HG02763 (cell line): ENCODE measurements around the gene SMG1.
"Not testable (repeated sequence)": the region's sequence is repeated elsewhere in the genome, so short reads cannot be mapped to it uniquely, and the experiment has no call there.

Experiments used
- ATAC-seq: cut with Tn5 transposase; IDR thresholded peaks from one replicate; pipeline ENCODE4 v1.9.1; 2021; ENCODE audit warnings: mild to moderate bottlenecking, moderate library complexity; ENCODE audit not compliant: unreplicated experiment

The SMG1 gene

DNA sequence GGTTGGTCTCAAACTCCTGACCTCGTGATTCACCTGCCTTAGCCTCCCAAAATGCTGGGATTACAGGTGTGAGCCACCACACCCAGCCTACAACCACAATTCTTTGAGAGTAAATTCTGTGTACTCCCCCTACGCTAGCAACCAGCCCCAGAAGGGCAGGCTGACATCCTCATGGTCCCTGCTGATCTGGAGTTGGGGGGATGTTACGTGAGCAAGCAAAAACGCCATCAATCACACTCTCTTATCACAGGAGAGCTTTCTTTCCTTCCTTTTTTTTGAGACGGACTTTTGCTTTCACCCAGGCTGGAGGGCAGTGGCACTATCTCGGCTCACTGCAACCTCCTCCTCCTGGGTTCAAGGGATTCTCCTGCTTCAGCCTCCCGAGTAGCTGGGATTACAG, 154.0 kb downstream of the SMG1 start:
- ATAC-seq, result not testable (repeated sequence)

DNA sequence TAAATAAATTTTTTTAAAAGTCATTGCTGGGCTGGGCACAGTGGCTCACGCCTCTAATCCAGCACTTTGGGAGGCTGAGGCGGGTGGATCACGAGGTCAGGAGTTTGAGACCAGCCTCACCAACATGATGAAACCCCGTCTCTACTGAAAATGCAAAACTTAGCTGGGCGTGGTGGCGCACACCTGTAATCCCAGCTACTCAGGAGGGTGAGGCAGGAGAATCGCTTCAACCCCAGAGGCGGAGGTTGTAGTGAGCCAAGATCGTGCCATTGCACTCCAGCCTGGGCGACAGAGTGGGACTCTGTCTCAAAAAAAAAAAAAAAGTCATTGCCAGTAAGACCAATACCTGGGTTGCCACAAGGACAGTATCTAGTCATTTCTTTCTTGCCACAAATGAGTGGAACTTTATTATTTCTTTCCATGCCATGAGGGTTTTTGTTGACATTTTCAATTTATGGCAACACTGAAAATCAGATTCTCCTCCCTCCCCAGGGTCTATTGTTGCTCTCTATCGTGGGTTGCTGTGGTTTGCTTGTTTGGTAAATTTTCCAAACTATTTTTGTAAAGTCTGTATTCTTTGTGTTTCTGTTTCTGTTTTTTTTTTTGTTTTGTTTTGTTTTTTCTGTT, 155.8 kb downstream of the SMG1 start:
- ATAC-seq, result not testable (repeated sequence)

DNA sequence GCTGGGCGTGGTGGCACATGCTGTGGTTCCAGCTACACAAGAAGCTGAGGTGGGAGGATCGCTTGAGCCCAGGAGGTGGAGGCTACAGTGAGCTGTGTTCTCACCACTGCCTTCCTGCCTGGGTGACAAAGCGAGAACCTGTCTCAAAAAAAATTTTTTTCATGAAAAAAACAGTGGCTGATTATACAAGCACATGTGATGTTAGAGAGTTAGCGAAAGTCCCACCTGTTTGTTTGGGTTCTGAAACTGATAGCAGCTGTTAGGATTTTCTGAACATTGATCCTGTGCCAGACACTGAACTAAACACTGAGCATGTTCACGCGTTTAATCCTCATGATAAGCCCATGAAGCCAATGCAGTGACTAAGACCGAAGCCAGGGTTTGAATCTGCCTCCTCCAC, 159.0 kb downstream of the SMG1 start:
- peak; percentile 62 for ATAC-seq

DNA sequence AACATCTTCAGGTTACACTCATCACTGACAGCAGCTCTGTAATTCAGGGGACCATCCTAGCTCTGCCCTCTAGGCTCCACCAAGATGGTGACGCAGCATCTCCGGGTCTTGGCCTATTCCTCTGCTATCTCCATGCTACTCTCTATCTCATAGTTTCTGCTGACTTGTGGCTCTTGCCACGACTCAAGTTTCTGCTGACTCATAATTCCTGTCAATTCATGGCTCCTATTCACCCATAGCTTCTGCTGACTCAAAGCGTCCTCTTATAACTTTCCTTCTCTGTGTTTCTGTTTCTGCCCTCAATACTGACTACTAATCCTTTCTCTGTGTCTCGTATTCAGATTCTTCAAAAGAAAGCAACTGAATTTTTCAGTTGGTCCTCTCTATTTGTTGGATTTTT, 163.5 kb downstream of the SMG1 start:
- ATAC-seq, result peak; percentile 35

DNA sequence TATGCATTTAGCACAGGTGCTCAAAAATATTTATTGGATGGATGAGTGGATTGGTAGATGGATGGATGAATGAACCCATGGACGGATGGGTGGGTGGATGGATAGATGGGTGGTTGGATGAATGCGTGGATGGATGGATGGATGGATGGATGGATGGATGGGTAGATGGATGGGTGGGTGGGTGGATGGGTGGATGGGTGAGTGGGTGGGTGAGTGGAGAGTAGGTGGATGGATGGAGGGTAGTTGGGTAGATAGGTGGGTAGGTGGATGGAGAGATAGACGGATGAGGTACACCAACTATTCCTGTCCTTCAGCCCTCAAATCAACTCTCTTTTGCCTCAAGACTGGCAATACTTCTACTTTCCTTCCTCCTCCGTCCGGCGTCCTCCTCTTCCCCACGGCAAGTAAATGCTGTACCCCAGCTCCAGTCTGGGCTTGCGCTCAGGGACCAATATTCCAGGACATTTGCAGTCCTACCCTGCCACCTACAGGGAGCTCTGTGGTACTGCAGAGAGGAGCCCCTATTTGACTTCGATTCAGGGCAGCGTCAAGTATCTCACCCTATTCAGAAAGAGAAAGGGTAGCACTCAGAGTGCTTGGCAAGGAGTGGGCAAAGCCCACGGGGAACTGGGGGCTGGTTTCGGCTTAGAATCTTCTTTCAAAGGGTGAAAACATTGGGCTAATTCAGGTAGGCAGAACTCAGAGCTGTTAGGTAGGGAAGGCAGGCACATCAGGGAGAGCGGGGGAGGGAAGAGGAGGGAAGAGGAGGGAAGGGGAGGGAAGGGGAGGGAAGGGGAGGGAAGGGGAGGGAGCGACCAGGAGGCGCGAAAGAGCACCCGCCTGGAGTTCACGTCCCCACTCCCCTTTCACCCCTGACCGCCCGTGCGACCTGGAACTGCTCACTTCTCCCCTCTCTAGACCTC, 166.3 kb downstream of the SMG1 start:
- ATAC-seq, result not testable (repeated sequence)

DNA sequence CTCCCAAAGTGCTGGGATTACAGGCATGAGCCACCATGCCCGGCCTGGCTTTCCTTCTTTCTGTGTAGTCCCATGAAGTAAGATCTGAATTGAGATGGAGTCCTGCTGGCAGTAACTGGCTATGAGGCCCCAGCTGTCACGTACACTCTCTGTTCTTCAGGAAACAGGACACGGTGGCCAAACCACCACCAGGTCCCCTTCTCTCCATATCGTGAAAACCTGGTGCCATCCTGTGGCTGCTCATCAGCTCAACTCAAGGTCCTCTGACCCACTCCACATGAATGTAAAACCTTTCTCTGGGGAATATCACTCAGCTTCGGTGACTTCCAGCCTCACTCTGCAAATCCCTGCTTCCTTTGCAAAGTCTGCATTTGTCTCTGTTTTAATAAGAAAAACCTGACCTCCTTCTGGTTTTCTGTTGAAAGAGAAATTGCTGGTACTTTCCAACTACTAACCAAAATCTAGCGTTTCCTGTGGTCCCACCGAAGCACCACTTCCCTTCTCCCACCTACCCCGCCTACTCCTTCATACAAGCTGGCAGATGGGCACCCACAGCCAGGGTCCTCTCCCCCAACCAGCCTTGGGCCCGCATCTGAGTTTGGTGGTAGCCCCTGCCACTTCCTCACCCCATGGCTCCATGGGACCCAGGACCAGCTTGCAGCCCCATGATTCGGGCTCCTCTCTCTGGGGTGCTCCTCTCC, 168.1 kb downstream of the SMG1 start:
- peak; percentile 40 for ATAC-seq

DNA sequence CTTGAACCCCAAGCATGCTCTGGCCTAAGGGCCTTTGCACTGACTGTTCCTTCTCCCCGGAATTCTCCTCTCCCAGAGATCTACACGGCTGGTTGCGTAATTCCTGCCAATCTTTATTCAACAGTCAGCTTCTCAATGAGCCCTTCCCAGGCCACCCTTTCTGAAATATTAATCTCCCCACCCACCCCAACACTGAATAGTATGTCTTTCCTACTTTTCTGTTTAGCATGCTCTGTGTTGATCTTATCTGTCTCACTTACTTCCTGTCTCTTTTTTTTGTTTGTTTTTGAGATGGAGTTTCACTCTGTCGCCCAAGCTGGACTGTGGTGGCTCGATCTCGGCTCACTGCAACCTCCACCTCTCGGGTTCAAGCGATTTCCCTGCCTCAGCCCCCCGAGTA, 169.6 kb downstream of the SMG1 start:
- ATAC-seq, result not testable (repeated sequence)
